T-helper 2 cell (primary cell): ENCODE measurements around the gene CDK17.
A peak's percentile ranks its signal among the peaks of the same experiment; 100 is the strongest.

Experiments
- DNase-seq, 5 experiments: peaks; one replicate each; pipeline versions ENCODE4 v3.0.0 to v3.0.0-alpha.2; 2012 to 2022

Gene CDK17

GRCh38 chr12:96260231-96260630 lies 140.0 kb downstream of the CDK17 start:
- no peak for DNase-seq

- peak in 2 of 5 experiments; percentile 36 to 37 for DNase-seq
Measured at GRCh38 chr12:96258104-96258961, 141.9 kb downstream of the CDK17 start.

- DNase-seq = no peak
Measured at GRCh38 chr12:96257550-96258103, 142.6 kb downstream of the CDK17 start.

- no peak for DNase-seq
Measured at GRCh38 chr12:96256672-96257361, 143.4 kb downstream of the CDK17 start.

- DNase-seq = no peak
Measured at GRCh38 chr12:96255077-96255476, 145.2 kb downstream of the CDK17 start.

GRCh38 chr12:96250119-96250685 lies 150.0 kb downstream of the CDK17 start:
- DNase-seq = no peak

GRCh38 chr12:96249196-96250118 lies 150.8 kb downstream of the CDK17 start:
- no peak for DNase-seq

- no peak for DNase-seq
Measured at GRCh38 chr12:96248136-96248931, 151.9 kb downstream of the CDK17 start.

GRCh38 chr12:96247563-96247962 lies 152.7 kb downstream of the CDK17 start:
- no peak for DNase-seq

- no peak for DNase-seq
Measured at GRCh38 chr12:96246926-96247505, 153.2 kb downstream of the CDK17 start.

- no peak for DNase-seq
Measured at GRCh38 chr12:96244826-96245225, 155.4 kb downstream of the CDK17 start.

GRCh38 chr12:96242597-96242996 lies 157.6 kb downstream of the CDK17 start:
- peak in 1 of 5 experiments; percentile 53 for DNase-seq

GRCh38 chr12:96241846-96242256 lies 158.4 kb downstream of the CDK17 start:
- DNase-seq = peak; percentile 17 to 95 (median 69)

- no peak for DNase-seq
Measured at GRCh38 chr12:96241431-96241830, 158.8 kb downstream of the CDK17 start.

- DNase-seq = no peak
Measured at GRCh38 chr12:96240656-96241055, 159.6 kb downstream of the CDK17 start.

GRCh38 chr12:96239711-96240635 lies 160.3 kb downstream of the CDK17 start:
- DNase-seq = no peak

GRCh38 chr12:96238336-96239047 lies 161.7 kb downstream of the CDK17 start:
- no peak for DNase-seq

- peak in 4 of 5 experiments; percentile 31 to 78 (median 46) for DNase-seq
Measured at GRCh38 chr12:96237465-96238077, 162.7 kb downstream of the CDK17 start.

GRCh38 chr12:96237035-96237434 lies 163.2 kb downstream of the CDK17 start:
- no peak for DNase-seq
